NT2/D1 (cell line): Measurements from ENCODE around the gene ABCA13.

Experiments
- YY1 ChIP-seq: IDR thresholded peaks from 2 replicates; pipeline ENCODE4 v1.6.1; 2011; ENCODE audit not compliant: insufficient read length, insufficient read depth
- ZNF274 ChIP-seq: IDR thresholded peaks from 2 replicates; pipeline ENCODE4 v1.6.1; 2011; ENCODE audit warnings: mild to moderate bottlenecking, low read depth, low read length

DNA sequence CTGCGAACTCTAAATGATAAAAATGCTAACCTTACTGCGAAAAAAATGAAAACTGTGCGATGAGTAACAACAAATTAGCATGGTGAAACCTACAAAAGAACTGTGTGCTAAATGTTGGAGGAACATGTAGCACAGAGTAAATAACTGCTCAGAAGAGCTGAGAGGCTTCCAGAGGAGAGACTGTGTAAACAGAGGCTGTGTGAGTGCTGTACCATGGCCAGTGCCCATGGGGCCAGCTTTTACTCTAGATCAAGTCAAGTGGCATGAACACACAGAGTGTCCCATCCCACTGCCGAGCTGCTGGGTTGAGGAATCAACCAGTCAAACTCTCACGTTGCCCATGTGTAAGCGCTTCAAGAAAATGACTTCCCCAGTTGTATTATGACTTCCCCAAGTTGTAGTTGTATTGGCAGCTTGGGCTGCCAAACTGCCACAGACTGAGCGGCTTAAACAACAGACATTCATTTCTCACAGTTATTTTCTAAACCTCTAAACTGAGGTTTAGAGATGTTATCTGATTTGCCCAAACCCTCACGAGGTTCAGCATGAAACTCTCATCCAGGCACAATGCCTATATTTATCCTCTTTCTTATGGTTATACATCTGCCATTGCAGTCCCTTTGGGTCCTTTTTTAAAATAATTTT, 270.7 kb downstream of the ABCA13 start:
- TF ChIP-seq YY1 (no peak), ZNF274 (no peak)
